OCI-LY1 (cell line): ENCODE measurements around the gene TRDMT1.

Source experiments
- CTCF ChIP-seq: fragments of 200-600 bp; sonication (generic), shearing (Covaris generic); IDR thresholded peaks from 2 replicates; pipeline ENCODE4 v1.5.1; 2017; ENCODE audit warnings: mild to moderate bottlenecking, antibody characterized with exemption, low read length, moderate library complexity, mixed read lengths
- EZH2 ChIP-seq: fragments of 200-600 bp; sonication (generic), shearing (Covaris generic); IDR thresholded peaks from 2 replicates; pipeline ENCODE4 v1.8.0; 2017; ENCODE audit warnings: borderline replicate concordance, mixed run types, mild to moderate bottlenecking, antibody characterized with exemption, low read length, moderate library complexity, mixed read lengths

DNA sequence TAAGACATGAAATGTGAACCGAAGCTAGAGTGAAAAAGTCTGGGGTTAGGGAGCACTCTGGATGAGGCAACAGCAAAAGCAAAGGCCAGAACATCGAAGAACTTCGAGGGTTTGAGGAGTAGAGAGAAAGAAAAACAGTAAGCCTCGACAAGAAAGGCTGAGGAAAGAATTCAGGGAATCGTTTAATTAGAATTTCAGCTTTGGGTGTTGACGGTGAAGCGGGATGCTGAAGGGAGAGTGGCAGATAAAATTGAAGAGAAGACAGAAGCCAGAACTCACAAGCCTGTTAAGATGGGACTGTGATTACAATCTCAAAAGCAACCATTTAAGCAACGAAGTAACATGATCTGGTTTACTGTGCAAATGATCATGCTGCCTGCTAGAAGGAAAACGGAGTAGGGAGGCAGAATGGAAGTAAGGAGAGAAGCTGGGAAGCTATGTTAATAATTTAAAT lies 2.1 kb downstream of the TRDMT1 start:
- TF ChIP-seq CTCF (no peak), EZH2 (no peak)
